ENCODE measurements around the gene PCBD1.

Gene PCBD1

DNA sequence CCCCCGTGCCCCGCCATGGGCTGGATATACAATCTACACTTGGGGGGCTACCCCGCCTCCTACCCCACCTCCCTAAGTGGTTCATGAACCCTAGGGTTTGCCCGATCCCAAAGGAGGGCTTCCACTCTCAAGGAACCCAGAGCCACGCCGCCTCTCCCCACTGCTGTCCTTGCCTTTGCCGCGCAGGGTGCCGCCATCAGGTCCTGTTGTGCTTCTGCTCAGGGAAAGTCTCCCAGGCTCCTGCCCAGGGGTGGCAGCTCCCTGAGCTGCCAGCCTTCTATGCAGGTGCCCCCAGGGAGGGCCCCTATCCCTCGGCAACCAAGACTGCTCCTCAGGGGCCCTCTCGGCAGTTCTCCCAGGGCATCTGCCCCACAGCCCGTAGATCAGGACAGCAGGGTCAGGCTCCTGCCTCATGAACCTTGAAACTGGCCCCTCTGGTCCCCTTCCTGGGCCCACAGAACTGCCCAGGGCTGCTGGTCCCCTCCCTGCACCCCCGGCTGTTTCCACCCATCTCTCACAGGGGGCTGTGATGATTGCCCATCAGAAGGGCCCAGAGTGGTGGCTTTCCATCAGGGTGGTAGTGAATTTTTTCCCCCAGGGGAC, 13.0 kb upstream of the PCBD1 start:
- no peak for DNase-seq

DNA sequence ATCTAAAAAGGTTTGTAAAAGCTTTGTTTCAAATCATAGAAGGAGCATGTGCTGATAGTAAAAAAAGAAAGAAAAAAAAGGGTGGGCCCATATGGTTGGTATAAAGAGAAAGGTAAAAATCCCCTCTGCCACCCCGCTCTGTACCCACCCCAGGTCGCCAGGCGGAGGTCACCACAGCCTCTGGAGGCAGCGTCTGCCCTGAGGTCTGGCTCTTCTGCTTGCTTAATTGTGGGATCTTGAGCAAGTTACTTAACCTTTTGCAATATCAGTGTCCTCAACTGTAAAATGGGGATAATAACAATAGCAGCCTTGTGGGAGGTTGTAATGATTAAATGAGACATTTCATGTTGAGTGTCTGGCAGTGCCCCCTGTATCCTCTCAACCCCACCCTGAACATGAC, 10.7 kb upstream of the PCBD1 start:
- no peak for DNase-seq

DNA sequence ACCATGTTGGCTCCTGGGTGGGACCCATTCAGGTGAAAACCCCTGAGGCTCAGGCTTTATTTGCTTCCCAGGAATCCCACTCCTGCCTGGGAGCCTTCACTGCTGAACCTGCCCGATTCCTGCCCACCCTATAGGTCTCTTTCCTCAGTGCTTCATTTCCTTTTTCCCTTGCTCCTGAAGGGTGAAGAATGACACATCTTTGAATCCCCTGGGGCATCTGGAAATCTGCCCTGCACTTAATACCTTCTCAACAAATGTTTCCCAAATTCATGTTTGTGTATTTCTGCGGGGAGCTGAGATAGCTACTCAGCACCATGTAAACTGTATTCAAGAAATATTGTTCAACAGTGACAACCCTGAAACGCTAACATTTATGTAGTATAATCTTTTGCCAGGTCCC, 10.3 kb upstream of the PCBD1 start:
- DNase-seq, result no peak

DNA sequence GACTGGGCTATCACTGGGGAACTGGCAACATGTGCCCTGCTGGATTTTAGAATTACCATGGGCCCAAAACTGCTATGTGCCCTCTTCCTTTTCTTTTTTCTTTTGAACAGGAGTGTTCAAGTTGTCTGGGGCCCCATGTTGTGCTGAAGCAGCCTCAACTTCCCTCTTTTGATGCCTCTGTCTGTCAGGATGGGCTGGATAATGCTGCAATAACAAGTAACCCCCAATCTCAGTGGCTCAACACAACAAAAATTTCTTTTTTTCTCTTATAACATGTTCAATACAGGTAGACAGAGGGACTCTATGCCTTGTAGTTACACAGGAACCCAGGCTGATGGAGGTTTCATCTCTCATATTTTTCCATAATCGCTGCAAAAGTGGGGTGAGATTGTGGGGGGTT, 8.2 kb upstream of the PCBD1 start:
- no peak for DNase-seq

DNA sequence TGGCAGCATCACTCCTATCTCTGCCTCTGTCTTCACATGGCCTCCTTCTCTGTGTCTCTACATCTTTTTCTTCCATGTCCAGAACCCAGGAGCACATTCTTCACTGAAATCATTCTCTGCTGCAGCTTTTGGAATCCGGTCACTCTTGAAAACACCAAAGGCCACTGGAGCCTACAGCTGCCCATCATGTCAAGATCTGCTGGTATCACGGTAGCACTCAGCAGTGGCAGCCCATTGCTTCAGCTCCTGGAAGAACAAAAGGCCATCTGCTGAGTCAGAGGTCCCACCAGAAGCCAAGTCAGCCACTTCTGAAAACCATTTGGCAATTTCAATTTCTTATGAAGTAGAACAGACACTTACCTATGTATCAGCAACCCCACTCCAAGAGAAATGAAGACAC, 6.1 kb upstream of the PCBD1 start:
- DNase-seq, result no peak

DNA sequence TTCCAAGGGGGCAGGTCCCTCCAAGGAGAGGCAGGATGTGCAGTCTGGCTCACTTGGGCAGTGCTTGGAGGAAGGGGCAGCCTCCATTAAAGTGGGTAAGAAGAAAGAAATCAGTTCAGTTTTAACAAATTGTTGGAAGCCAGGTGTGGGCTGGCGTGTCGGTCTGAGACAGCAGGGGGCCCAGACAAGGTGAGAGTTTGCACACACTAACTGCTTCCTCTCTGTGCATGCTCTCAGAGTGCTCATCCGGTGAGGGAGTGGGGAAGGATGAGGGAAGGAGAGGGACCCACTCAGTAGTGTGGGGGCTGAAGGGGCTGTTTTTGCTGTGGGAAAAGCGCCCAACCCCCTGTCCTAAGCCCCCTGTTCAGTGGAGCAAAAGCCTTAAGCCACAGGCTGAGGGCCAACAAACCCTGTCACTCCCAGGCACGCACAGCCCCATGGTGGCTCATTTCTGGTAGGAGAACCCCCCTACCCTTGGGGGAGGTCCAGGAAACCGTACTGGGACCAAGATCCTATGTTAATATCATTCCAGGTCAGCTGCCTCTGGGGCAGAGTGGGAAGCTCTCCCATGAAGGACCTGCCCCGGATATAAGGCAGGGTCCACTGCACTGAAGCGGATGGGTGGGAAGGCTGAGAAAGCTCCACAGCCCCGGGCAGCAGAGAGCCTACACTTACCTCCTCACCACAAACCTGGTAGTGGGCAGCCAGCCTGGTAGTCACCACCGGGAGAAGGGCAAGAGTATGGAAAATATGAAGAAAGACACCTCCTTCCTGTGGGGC, 5.1 kb upstream of the PCBD1 start:
- DNase-seq, result no peak

DNA sequence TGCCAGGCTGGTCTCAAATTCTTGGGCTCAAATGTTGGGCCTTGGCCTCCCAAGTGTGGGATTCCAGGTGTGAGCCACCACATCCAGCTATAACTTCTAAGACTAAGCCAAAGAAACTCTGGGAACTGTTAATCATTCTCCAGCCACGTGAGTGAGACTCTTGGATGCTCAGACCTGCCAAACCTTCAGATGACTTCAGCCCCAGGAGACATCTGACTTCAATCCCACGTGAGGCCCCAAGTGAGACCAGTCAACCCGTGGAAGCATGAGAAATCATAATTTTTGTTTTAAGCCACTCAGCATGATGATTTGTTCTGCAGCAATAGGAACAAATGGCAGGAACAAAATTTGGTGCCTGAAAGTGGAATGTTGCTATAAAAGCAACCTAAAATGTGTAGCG, 4.3 kb upstream of the PCBD1 start:
- DNase-seq, result no peak

DNA sequence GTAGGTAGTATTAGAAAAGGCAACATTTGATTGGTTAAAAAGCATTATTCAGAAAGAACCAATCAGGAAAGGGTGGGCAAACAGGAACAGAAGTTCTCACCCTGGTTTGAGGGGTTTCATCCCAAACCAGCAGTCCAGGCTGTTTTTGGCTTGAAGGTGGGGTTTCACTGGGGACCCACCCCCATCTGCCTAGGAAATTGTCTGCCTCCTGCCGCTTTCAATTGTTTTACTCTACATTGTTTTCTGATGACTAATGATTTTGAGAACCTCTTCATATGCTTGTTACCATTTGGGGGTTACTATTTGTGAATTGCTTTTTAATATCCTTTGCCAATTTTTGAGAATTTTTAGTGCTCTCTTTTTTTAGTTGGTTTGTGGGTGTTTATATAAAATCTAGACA, 3.3 kb upstream of the PCBD1 start:
- DNase-seq, result peak; percentile 6

DNA sequence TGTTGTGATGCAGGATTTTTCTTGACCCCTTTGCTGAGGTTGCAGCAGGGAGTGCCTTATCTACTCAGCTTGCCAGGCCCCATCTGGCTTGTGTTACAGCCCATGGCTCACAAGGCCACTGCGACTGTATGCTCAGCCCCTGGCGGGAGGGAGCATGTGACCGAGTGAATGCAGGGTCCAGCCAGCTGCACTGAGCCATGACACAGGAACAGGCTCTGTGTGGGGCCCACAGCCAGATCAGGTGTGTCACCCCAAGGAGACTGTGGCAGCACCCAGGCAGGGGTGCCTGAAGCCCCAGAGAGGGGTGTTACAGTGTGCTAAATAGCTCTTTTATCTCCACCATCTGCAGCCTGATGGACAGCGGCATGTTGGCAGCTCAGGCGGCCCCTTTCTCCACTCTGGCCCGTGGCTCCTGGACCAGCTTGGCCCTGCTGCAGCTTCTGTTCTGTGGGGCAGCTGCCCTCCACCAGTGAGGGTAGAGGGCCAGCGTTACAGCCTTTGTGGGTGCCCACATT, 2.6 kb upstream of the PCBD1 start:
- peak; percentile 40 for DNase-seq

DNA sequence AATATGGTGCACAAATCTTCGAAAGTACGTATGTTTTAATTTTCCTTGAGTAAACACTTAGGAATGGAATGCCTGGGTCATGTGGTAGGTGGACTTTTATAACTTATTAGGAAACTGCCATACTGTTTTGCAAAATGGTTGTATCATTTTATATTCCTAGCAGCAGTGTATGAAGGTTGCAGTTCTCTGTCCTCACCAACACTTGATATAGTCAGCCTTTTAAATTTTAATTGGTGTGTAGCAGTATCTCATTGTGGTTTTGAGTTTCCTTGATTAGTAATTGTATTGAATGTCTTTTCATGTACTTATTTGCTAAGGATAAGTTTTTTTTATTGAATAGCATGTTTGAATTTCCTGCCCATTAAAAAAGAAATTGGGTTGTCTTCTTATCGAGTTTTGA, 926 bp upstream of the PCBD1 start:
- DNase-seq, result no peak

DNA sequence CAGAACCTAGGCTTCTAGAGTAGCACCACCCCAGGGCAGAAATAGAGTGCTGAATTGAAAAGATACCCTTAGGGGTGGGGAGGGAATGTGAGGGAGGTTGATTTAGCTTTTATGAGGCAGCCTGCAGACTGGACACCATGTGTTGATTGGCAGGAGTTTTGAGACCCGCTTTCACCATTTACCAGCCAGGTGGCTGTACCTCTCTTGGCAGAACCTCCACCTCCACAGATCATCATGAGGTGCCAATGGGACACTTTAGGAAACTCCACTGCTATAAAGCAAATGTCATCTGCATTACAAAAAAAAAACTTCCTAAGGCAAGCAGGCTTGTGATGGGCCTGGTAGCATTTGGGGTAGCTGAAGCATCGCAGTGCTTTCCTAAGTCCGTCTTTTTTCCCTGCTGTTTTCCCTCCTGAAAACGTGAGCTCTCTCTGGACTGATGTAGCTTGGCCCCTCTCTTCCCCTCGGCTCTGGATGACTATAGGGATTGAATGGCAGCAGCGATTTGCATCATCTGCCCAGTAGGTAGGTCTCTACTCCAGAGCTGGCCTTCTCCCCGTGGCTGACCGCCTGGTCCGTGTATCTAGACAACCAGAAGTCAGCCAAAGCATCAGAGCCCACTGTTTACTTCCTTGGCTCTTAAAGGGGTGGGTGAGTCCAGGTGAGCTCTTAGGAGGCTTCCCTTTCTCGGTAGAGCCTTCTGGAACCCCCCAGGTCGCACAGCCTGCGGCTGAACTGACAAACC, 1.3 kb downstream of the PCBD1 start:
- DNase-seq, result peak; percentile 29

DNA sequence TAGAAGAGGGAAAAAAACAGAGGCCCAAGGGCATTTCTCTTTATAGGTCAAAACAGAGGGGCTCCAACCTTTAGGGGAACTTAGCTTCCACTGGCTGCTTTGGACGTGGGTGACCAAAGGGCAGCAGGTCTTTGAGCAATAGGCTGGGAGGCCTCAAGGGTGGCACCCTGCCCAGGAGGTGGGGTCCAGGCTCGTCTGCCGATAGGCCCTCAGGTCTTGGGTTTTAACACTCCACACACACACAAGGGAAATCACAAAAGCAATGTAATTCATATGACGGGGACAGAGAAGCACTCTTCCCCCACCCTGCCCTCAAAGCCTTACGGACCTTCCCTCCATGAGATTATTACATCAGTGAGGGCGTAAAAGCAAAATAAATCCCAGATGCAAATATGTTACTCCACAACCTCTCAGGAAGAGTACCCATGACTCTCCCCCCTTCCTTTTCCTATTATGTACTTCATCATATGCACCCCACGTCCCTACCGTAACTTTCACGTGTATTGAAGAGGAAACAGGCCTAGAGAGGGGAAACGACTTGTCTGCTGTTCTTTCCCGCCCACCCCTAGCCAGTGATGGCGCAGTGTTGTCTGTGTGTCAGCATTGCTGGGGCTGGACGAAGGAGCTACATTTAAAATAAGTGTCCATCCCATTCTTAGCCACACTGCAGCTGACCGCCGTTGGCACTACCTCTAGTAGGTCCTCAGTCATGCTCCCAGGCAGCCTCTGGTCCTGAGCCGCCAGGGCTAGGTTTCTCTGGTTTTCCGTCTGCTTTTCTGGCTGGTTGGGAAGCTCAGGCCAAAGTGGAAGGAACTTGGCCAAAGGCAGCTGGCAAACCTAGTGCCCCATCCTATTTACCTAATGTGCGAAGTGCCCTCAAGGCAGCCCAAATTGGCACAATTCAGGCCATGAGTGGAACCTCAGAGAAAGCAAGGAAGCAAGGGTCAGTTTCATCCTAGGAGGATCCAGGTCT, 2.1 kb downstream of the PCBD1 start:
- DNase-seq, result peak; percentile 48

DNA sequence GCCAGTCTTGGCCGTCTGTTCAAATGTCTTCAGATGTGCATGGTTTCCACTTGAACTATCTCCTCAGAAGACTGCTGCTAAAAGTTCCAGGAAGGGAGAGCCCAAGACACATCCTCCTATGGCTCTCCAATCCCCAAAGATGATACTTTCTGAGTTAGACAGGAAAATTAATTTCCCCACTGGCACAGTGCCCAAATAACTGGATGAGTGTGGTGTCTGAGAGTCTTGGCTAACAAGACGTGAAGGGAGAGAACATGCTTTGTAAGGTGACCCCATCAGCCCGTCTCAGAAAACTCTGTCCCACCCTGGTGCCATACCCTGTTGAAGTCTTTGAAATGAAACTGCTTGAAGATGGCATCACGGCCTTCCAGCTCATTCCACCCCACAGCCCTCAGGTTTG, 2.9 kb downstream of the PCBD1 start:
- no peak for DNase-seq

DNA sequence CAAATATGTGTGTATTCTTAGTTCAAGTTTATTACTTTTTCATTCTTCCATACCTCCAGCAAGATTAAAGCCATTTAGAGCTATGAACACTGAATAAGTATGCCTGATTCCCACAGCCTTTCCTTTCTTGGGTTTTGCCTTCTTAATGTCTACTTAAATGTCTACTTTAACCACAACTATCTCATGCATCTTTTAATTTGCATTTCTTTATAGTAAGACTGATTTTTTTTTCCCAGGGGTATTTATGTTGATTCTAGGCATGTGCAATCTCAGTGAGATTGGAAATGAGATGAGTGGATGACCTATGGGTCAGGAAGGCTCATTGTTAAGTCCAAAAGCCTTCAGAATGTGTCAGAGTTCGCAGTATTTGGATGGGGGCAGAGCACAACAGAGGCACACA, 3.6 kb downstream of the PCBD1 start:
- DNase-seq, result no peak

DNA sequence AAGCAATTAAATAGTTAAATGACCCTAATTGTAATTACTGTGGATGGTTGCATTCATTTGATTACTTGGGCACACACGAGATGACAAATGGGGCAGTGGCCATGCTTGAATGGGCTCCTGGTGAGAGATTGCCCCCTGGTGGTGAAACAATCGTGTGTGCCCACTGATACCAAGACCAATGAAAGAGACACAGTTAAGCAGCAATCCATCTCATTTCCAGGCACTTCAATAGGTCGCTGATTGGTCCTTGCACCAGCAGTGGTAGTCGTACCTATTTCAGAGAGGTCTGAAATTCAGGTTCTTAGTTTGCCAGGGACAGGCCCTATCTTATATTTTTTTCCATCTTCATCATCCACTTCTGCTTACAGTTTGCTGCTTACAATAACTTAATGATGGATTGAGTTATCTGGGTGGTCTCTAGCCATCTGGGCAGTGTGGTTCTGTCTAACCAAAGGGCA, 8.3 kb downstream of the PCBD1 start:
- peak; percentile 79 for DNase-seq

DNA sequence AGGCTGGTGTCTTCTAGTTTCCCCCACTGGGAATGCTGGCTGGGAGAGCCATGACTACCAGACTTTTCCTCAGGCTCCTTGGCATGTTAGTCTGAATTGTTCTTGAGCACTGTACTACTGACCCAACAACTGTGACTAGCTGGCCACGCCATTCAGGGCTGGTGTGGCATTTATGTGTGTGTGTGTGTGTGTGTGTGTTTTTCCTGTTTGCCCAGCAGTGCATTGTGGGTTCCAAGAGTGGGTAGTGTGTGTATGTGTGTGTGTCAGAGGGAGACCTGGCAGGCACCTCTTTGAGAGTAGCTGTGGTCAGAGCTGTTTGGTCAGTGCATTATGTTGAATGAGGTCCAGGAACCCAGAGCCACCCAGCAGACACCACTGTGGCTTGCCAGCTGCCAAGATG, 9.2 kb downstream of the PCBD1 start:
- DNase-seq, result no peak

DNA sequence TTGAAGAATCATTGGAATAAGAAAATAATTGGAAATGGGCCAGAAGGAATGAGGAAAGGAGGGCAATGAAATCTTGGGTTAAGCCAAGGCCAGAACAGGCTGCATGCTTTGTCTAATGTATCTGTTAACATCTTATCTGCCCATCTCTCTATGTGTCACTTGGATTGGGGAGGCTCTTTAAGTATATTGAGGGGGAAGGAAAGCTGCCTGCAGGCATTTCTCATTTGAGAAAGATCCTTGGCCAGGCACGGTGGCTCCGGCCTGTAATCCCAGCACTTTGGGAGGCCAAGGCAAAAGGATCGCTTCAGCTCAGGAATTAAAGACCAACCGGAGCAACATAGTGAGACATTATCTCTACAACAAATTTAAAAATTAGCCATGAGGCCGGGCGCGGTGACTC, 14.3 kb downstream of the PCBD1 start:
- no peak for DNase-seq

DNA sequence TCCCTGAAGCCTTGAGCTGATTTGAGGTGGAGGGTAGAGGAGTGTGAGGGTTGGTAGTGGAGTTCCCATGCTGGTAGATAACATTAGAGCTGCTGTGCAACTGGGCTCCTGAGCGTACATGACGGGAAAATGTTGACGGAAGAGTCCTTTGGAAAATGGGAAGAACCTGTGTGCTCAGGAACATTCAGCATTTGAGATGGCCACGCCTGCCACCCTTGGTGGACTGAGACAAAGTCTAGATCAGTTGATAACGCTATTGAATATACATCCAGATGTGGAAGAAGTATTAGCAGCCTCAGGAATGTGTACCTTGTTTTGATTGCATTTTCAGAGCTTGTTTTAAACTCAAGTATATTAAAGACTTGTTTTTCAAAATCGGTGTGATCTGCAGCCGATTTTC, 16.1 kb downstream of the PCBD1 start:
- DNase-seq, result no peak

DNA sequence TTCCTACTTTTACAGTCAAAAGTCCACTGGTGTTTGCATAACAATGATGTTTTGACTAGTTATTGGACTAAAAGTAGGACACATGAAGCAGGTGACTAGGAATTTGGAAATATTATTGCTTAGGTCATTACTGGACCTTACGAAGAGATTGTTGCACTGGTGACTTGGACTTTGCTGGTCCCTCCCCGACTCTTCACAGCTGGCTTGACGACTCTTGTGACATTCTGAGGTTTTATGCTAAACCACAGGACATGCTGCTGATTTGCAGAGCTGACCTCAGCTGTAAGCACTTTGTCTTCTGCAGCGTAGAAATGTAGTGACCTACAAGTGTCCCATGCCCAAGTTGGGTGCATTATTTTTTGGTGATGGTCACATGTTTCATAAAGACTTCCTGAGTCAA, 21.9 kb downstream of the PCBD1 start:
- no peak for DNase-seq

DNA sequence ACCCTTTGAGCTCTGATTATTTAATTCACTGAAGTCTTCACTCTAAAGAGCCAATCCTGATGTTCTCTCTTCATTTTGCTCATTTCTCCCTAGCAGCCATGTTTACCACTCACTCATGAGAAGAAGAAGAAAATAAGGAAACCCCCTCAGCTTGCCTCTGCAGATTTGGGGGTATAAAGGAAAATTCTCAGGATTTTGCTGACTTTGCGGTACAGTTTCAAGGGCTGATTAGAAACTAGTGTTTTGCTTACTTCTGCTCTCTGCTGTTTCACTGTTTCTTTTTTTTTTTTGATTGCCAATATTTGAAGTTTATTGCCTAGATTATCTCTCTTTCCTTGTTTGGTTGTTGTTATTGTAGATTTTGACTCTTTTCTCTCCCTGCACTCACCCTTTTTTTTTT, 23.4 kb downstream of the PCBD1 start:
- no peak for DNase-seq

DNA sequence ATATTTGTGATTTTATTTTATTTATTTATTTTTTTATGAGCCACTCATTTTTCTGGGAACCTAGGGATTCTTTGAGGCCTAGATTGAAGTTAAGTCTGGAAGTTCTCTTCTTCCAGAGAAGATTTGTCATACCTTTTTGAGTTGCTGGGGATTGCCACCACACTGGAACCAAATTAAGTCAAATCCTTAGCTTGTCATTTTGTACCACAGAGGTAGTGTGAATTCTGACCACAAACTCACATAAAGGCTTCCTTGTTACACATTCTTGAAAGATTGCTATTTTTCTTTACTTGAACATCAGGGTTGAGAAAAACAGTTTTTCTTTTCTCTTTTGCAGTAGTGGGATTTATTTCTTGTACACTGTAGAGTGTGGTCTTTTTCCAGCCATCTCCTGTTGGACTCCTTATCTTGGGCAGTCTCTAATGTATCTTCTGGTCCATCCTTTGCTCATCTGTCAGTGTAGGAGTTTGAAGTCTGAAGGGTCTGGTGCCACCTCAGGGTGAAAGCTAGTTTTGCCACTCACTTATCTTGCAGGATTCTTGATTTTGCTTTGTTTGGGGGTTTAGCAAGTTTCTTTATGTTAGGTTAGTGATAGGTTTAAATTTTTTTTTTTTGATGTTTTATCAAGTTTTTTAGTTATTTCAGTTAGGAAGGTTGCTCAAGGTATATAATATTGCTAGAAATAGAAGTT, 24.8 kb downstream of the PCBD1 start:
- no peak for DNase-seq
